HG03159 (cell line): Measurements from ENCODE around the gene ASIC5.
"Not testable (repeated sequence)": the region's sequence is repeated elsewhere in the genome, so short reads cannot be mapped to it uniquely, and the experiment has no call there.

Experiments used
- ATAC-seq: cut with Tn5 transposase; IDR thresholded peaks from one replicate; pipeline ENCODE4 v1.9.1; 2021; ENCODE audit warnings: mild to moderate bottlenecking, moderate library complexity; ENCODE audit not compliant: unreplicated experiment

The ASIC5 gene

DNA sequence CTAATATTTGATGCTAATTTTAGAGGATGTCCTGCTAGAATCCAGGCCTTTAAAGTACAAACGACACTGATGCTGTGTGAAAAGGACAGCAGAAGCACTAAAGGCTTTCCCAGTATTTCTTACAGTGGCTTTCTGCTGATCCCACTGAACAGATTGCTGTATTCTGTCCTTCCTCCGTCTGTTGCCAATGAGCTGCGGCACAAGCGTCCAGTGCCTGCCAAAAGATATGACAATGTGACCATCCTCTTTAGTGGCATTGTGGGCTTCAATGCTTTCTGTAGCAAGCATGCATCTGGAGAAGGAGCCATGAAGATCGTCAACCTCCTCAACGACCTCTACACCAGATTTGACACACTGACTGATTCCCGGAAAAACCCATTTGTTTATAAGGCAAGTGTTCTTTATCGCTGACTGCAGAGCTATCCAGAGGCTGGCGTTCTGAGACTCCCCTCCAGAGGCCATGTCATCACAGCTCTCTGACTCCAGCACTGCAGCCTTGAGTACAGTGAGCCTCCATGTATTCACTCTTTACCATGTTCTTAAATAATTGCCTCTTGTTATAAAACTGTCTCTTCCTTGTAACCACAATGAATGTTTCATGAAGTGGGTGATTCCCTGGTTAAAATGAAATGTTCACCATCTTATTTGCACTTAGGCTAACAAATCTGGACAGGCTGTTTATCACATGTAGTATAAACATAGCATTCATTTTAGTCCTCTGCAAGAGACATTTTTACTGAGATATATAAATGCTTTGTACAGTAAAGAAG lies 63.7 kb downstream of the ASIC5 start:
- ATAC-seq = no peak

DNA sequence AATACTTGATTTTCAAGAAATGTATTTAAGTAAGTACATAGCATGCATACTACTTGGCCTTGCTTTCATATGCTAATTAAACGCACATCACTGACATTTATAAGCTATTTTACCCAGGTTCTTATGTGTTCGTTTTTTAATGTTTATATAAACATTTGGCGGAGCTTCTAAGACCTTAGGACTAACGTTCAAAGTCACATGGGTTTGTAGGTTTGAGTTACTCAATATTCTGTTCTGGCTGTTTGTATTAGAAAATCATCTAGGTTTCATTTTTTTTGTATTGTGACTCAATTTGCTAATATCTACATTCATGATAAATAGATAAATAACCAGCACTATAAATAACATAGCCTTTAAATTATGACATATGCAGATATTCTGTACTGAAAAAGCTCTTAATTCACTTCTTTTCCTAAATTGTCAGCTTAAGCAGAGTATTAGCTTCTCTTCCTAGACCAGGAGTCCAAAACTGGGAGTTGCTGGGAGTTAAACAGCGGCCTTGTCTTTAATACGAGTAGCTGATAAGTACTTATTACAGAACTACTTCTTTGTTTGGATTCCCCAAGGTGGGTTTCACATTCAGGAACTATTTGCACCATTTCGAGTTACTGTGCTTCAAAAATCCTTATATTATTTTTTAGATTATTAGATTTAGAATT lies 65.3 kb downstream of the ASIC5 start:
- no peak for ATAC-seq

DNA sequence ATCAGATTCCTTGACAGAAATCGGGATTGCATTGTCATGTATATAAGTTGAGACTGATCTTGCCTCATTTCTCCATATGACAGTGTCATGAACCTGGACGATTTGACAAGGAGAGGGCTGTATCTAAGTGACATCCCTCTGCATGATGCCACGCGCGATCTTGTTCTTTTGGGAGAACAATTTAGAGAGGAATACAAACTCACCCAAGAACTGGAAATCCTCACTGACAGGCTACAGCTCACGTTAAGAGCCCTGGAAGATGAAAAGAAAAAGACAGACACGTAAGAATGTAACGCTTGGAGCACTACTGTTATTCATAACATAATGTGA lies 66.3 kb downstream of the ASIC5 start:
- no peak for ATAC-seq

- ATAC-seq = no peak
Observed at GRCh38 chr4:155799116-155799793, 66.8 kb downstream of the ASIC5 start.

DNA sequence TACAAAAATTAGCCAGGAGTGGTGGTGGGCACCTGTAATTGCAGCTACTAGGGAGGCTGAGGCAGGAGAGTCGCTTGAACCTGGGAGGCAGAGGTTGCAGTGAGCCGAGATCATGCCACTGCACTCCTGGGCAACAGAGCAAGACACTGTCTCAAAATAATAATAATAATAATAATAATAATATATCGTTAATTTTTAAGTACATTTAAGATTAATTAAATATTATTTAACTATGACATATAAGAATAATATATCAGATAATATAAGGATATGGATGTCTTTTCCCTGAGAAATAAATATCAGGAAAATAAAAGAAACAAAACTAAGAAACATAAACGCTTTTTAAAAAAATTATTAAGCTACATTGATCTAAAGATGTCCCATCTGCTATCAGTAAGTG lies 68.5 kb downstream of the ASIC5 start:
- not testable (repeated sequence) for ATAC-seq

- ATAC-seq = peak; percentile 97
Observed at GRCh38 chr4:155795991-155796390, 70.1 kb downstream of the ASIC5 start.

DNA sequence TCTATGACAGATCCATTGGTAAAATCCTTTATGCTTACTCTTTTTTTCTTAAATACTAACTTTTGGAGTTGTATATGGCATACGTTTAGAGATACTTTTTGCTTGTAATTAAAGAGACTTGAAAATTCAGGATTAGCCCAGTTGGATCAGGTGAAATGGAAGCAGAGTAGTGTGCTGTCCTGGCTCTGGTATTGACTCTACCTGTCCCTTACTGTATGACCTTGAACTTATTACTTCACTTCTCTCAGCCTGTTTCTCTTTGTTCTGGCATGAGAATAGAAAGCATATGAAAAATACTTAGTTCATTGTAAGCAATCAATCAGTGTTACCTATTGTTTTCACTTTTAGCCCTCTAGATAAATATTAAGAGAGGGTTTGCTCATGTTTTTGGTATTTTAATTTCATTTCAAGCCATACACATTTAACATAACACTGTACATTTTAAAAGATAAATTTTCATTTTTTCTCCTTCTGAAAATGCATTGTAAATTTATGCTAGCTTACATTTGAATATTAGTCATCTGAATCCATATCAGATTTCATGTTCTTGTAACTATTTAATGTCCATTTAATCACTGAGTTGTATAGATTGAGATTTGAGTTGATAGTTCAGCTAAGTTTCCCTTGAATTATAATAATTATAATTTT lies 71.4 kb downstream of the ASIC5 start:
- ATAC-seq = no peak

DNA sequence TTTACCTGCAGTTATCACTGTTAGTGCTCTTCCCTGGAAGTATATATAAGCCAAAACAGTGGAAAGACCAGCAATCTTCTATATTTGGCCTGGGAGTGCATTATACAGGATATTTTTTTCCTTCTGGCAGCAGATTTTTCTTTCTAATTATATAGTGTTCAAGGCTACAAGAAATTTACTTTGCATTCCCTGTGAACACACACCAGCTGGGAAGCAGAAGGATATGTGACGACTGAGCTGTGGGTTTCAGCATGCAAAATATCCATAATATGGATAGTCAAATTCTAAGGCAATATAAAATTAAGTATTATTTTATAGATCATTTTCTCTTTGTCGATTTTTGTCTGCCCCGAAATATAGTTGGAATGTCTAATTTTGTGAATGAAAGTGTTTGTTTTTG lies 76.1 kb downstream of the ASIC5 start:
- ATAC-seq = no peak

DNA sequence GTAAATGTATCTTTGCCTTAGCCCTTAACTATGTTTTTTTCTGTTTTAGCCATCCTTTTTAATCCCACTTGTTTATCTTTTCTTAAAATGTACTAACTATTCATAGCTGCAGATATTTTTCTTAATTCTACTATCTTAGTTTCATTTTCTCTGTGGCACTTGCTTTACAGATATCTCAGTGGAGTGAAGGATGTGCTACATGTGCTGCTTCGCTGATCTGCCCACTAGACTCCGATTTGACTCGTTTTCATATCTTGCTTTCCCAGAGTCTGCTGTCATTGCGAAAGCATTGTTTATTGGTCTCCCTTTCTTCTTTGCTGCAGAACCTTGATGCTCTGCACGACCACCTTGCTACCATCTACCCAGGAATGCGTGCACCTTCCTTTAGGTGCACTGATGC lies 76.7 kb downstream of the ASIC5 start:
- no peak for ATAC-seq

GRCh38 chr4:155787113-155787710 lies 78.9 kb downstream of the ASIC5 start:
- peak; percentile 98 for ATAC-seq

DNA sequence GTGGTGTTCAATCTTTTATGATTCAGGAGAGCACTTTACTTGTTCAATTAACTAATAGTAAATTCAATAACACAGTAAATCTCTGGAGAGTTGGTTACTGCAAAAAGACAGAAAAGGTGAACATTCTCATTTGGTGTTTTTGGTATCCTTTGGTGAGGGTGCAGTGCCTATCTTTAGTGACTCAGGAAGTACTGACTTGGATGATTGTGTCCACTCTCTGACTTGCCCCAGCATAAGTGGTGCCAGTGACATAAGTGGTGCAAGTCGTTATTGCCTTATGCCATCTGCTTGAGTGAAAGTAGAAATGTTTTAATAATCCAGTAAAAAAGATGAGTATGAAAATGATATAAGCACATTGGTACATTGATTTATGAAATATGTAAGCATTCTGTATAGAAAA lies 80.2 kb downstream of the ASIC5 start:
- ATAC-seq = no peak

- ATAC-seq = no peak
Observed at GRCh38 chr4:155784637-155785036, 81.4 kb downstream of the ASIC5 start.

GRCh38 chr4:155781249-155781831 lies 84.7 kb downstream of the ASIC5 start:
- ATAC-seq = no peak

GRCh38 chr4:155780775-155781174 lies 85.3 kb downstream of the ASIC5 start:
- no peak for ATAC-seq
